NOMO-1 treated with dmso at 0.1 percent for 144 hours (cell line): Measurements from ENCODE around the gene RNF25.

Source experiments
- DNase-seq: peaks from one replicate; lab custom pipeline; 2025; ENCODE audit not compliant: unreplicated experiment; lab: John Stamatoyannopoulos, UW

The RNF25 gene

GRCh38 chr2:218671654-218672566, at the start of gene RNF25, which contains the start of gene STK36:
Gene RNF25 (minus strand): TSS chr2:218672002. CDS start chr2:218671970, 32 bp downstream.
Gene STK36 (plus strand): TSS chr2:218672086. CDS start chr2:218672830, 744 bp downstream.
- peak; percentile 80 for DNase-seq

GRCh38 chr2:218721488-218721887, 49.7 kb upstream of the RNF25 start:
- DNase-seq: no peak

- no peak for DNase-seq
Observed at GRCh38 chr2:218720048-218721041, 48.5 kb upstream of the RNF25 start.

GRCh38 chr2:218719457-218719856, 47.7 kb upstream of the RNF25 start:
- no peak for DNase-seq

- no peak for DNase-seq
Observed at GRCh38 chr2:218718058-218718457, 46.3 kb upstream of the RNF25 start.

- DNase-seq: no peak
Observed at GRCh38 chr2:218717262-218717661, 45.5 kb upstream of the RNF25 start.

- no peak for DNase-seq
Observed at GRCh38 chr2:218716070-218716469, 44.3 kb upstream of the RNF25 start.

- DNase-seq: no peak
Observed at GRCh38 chr2:218713922-218714321, 42.1 kb upstream of the RNF25 start.

- DNase-seq: no peak
Observed at GRCh38 chr2:218711550-218711929, 39.7 kb upstream of the RNF25 start.

- peak; percentile 97 for DNase-seq
Observed at GRCh38 chr2:218710687-218711549, 39.1 kb upstream of the RNF25 start, which contains the start of gene TTLL4. Gene TTLL4 (plus strand): TSS chr2:218710835. CDS start chr2:218737677, 26,842 bp downstream.

- no peak for DNase-seq
Observed at GRCh38 chr2:218710334-218710686, 38.5 kb upstream of the RNF25 start.

GRCh38 chr2:218709908-218710307, 38.1 kb upstream of the RNF25 start:
- DNase-seq: no peak

- DNase-seq: no peak
Observed at GRCh38 chr2:218708086-218708485, 36.3 kb upstream of the RNF25 start.

GRCh38 chr2:218703341-218703740, 31.5 kb upstream of the RNF25 start:
- no peak for DNase-seq

GRCh38 chr2:218701806-218702205, 30.0 kb upstream of the RNF25 start:
- DNase-seq: no peak

GRCh38 chr2:218698885-218699284, 27.1 kb upstream of the RNF25 start:
- DNase-seq: no peak

GRCh38 chr2:218694405-218695145, 22.8 kb upstream of the RNF25 start:
- DNase-seq: no peak

- no peak for DNase-seq
Observed at GRCh38 chr2:218691234-218691633, 19.4 kb upstream of the RNF25 start.

- DNase-seq: peak; percentile 36
Observed at GRCh38 chr2:218687400-218688060, 15.7 kb upstream of the RNF25 start.
